NCI-H524 treated with DMSO at 0.1 percent for 48 hours (cell line): Measurements from ENCODE around the gene PTPRC.

Experiments used
- DNase-seq: peaks from one replicate; lab custom pipeline; 2025; lab: John Stamatoyannopoulos, UW

Gene PTPRC

DNA sequence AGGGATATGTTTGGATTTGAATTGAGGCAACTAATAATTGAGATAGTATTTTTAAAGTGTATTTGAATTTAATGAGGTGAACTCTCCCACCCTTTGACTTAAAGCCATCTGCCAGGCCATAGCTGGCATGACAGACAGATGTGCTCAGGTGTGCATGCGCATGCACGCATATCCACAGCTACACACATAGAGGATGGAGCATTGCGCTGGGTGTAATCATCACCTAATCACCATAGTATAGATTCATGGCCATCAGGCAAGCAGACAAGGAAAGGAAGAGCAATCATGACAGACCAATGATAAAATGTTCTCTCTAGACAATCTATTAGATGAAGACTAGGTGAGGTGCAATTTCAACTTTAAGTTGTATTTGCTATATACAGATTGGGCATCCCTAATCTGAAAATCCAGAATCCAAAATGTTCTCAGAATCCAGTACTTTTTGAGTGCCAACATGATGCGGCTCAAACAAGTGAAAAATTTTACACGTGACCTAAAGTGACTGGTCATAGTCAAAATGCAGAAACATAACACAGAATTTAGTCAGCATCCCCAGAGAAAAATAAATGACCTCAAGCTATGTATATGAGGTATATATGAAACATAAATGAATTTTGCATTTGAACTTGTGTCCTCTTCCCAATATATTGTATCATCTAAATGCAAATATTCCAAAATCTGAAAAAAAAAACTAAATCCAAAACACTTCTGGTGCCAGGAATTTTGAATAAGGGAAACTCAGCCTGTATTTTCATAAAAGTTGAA, 70.1 kb downstream of the PTPRC start:
- no peak for DNase-seq

GRCh38 chr1:198711837-198712236, 73.0 kb downstream of the PTPRC start:
- DNase-seq = no peak

DNA sequence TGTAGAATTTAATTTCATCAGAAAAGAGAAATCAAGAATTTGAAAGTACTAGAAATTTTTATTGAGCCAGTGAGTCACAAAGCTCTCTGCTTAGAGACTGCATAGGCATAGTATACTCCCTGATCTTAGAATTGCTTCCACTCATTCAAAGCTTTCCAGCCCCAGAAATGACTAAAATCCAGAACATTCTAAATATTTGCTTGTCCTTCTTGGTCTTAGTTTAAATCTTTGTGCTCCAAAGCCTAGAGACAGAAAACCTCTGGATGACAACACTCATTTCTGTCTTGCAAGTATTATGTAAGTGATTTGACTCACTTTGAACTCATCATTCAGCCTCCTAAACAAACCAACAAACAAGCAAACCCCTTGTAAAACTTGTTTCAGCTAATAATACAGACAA, 74.2 kb downstream of the PTPRC start:
- no peak for DNase-seq

DNA sequence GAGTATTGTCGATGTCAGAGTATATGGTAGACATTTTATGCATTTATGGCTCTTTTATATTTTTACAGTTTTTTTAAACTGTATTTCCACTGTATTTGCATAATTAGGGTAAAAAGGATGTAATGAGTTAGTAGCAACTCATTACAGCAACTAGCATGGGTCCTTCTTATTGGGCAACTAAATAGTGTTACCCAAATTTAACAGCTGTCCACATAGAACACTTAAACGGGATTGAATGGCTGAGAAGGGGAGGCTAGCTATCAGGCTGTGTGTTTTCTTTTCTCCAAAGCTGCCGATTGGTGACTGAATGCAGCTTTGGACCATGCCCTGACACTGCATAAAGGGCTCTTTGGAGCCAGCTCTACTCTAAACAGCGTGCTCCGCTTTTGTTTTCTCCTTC, 75.4 kb downstream of the PTPRC start:
- no peak for DNase-seq

GRCh38 chr1:198716051-198716450, 77.2 kb downstream of the PTPRC start:
- DNase-seq = no peak

- DNase-seq = no peak
Measured at GRCh38 chr1:198717510-198717909, 78.7 kb downstream of the PTPRC start.

DNA sequence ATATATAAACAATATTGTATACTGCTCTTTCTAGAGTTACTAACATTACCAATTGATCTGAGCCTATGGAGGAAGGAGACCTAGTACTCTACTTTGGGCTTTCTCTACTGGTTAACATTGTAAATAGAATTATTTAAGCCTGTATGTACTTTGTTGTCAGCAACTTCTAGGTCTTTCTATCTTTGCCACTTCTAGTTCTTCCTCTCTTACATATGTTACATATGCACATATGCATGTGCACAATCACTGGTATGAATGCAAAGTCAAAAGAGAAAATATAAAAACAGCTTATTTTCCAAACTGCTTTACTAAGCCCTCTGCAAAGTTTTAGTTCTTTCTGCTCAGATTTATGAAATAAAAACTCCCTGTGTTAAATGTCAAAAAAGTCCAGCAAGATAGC, 84.3 kb downstream of the PTPRC start:
- DNase-seq = no peak

DNA sequence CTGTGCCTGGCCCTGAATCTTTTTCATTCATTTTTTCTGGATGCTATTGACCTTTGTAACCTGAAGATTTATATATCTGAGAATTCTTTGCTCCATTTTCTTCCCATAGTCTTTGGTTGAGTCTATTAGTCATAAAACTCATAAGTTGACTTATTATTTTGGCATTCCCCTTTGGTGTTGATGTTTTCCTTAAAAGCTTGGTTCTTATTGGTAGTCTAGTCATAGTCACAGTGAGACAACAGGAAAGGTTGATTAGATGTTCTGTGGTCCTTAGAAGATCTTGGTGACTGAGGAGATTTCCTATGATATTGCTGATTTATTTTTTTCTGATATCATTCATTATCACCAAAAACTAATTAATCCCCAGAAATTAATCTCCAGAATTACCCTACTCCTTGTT, 86.2 kb downstream of the PTPRC start:
- no peak for DNase-seq

DNA sequence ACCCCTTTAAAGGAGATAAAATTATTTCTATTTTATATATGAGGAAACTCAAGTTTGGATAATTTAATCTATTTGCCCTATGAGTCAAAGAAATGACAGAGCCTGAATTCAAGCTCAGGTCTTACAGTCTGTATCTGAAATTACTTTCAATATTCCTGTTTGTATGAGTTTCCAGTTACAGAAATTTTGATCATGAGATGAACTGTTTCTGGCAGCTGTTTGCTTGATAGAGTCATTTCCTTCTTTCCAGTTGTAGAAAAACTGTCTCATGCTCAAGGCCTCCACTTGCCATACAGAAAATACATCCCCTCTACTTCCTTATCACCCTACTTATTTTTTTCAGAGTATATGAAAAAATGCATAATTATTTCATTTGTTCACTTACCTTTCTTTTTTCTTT, 87.6 kb downstream of the PTPRC start:
- DNase-seq = no peak

GRCh38 chr1:198729195-198729863, 90.5 kb downstream of the PTPRC start:
- no peak for DNase-seq

GRCh38 chr1:198730952-198731351, 92.1 kb downstream of the PTPRC start:
- no peak for DNase-seq

DNA sequence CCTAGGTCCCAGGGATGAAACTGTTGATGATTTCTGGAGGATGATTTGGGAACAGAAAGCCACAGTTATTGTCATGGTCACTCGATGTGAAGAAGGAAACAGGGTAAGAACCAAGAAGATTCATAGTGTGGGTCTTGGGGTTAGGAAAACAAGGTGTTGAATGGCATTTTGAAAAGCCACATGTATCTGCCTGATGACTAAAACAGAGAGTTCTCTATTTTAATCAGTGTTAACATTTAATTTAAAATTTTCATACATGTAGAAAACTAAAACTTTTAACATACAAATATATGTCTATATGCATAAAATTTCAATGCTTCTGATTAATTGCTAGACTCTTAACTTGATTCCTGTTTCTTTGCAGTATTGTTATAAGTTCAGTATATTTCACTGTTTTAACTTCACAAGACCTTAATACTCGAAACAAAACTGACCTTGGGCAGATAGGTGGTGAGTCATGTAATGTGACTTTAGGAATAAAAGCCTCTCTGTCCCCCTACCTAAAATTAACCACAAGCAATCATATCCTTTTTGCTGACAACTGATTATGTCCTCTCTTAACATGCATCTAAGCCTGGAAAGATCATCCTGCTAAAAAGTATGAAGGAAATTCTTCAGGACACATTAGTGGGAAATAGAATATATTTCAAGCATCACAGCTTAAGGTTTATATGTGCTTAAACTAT, 95.6 kb downstream of the PTPRC start:
- DNase-seq = no peak

DNA sequence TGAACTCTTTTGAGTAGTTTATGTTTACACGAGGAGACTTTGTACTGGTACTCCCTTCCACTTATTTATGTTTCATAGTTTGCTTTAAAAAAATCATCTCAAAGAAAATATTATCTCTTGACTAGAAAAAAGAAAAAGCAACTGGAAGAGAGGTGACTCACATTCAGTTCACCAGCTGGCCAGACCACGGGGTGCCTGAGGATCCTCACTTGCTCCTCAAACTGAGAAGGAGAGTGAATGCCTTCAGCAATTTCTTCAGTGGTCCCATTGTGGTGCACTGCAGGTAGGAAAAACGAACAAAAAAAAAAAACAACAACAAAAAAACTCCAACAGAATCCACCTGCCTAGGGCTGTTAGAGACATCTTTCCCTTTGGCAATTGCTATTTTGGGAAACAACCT, 102.9 kb downstream of the PTPRC start:
- no peak for DNase-seq

- no peak for DNase-seq
Measured at GRCh38 chr1:198747127-198747526, 108.3 kb downstream of the PTPRC start.

GRCh38 chr1:198749279-198749678, 110.4 kb downstream of the PTPRC start:
- DNase-seq = no peak

GRCh38 chr1:198750081-198750480, 111.2 kb downstream of the PTPRC start:
- no peak for DNase-seq

- no peak for DNase-seq
Measured at GRCh38 chr1:198751741-198752140, 112.9 kb downstream of the PTPRC start.

DNA sequence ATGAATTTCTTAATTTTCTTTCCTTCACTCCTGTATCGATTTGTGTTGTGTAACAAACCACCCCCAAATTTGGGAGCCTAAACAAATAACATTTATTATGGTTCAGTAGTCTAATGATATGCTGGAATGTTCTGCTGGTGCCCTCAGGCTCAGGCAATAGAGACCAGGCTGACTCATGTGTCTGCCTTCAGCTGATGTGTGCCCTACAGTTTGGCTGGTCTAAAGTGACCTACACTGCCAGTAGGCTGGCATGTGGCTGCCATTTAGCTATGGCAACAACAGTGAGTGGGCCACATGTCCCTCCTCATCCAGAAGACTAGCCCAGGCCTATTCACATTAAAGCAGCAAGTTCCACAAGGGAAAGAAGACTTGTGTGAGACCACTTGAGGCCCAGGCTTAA, 115.8 kb downstream of the PTPRC start:
- DNase-seq = no peak

DNA sequence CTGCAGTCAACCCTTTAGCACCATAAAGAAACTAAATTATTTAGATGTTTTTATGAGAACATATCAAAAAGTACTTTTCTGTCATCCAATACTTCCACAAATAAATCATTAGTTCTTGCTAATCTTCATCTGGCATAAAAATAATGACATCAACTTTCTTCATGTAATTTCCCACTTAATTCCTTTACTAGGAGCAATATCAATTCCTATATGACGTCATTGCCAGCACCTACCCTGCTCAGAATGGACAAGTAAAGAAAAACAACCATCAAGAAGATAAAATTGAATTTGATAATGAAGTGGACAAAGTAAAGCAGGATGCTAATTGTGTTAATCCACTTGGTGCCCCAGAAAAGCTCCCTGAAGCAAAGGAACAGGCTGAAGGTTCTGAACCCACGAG, 116.9 kb downstream of the PTPRC start:
- no peak for DNase-seq

- no peak for DNase-seq
Measured at GRCh38 chr1:198756470-198756869, 117.6 kb downstream of the PTPRC start.

GRCh38 chr1:198761859-198762616, 123.2 kb downstream of the PTPRC start:
- no peak for DNase-seq

GRCh38 chr1:198763298-198763714, 124.5 kb downstream of the PTPRC start:
- no peak for DNase-seq
